GM12872 (cell line): Measurements from ENCODE around the gene HYAL1.
A peak's percentile ranks its signal among the peaks of the same experiment; 100 is the strongest.

ENCODE experiments used
- TF ChIP-seq, protein P1 (sequence below): IDR thresholded peaks from 3 replicates; pipeline ENCODE4 v1.5.1; 2011; ENCODE audit warnings: low read depth, mild to moderate bottlenecking, low read length, moderate library complexity; ENCODE audit not compliant: insufficient read depth

The HYAL1 gene

DNA sequence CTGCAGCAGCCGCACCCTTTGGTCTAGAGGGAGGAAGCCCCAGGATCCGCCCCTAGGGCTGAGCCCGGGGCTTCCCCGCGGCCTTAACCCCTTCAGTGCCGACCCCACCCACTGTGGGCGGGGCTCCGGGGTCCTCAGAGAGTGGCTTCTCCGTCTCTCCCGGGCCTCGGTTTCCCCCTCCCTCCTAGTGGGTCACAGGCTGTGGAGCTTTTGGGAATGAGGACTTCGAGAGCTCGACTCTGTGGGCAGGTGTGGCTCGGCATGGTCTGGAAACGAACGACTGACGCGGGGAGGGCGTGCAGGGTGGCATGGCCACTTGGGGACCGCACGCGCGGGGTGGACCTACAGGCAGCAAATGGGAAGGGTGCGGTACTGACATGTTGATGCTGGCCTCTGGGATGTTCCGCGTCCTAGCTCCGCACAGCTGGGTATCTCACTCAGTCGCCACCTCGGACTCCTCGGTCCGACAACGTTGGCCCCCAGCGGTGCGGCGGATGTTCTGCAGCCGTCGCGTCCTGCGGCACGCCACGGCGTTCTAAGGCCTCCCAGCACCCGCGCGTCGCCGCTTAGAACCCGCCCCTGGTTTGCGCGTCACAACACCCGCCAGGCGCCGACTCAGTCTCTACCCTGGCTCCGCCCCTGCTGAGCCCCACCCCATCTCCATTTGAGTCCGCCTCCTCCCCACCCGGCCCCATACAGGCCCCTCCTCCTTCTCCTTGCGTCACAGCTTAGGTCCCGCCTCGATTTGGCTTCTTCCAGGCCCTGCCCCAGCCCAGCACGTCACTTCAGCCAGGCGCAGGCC is 4.3 kb downstream of the HYAL1 start, which contains the start of the genes HYAL3 and NAA80:
TSS of gene HYAL3 (minus strand) at position 570 of the 802 bp plus-strand sequence. CDS start 3,803 bp downstream, outside the sequence.
TSS of gene NAA80 (minus strand) at position 570 of the 802 bp plus-strand sequence. CDS start 1,942 bp downstream, outside the sequence.
- TF ChIP-seq, protein P1, sequence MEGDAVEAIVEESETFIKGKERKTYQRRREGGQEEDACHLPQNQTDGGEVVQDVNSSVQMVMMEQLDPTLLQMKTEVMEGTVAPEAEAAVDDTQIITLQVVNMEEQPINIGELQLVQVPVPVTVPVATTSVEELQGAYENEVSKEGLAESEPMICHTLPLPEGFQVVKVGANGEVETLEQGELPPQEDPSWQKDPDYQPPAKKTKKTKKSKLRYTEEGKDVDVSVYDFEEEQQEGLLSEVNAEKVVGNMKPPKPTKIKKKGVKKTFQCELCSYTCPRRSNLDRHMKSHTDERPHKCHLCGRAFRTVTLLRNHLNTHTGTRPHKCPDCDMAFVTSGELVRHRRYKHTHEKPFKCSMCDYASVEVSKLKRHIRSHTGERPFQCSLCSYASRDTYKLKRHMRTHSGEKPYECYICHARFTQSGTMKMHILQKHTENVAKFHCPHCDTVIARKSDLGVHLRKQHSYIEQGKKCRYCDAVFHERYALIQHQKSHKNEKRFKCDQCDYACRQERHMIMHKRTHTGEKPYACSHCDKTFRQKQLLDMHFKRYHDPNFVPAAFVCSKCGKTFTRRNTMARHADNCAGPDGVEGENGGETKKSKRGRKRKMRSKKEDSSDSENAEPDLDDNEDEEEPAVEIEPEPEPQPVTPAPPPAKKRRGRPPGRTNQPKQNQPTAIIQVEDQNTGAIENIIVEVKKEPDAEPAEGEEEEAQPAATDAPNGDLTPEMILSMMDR, result peak; percentile 60

DNA sequence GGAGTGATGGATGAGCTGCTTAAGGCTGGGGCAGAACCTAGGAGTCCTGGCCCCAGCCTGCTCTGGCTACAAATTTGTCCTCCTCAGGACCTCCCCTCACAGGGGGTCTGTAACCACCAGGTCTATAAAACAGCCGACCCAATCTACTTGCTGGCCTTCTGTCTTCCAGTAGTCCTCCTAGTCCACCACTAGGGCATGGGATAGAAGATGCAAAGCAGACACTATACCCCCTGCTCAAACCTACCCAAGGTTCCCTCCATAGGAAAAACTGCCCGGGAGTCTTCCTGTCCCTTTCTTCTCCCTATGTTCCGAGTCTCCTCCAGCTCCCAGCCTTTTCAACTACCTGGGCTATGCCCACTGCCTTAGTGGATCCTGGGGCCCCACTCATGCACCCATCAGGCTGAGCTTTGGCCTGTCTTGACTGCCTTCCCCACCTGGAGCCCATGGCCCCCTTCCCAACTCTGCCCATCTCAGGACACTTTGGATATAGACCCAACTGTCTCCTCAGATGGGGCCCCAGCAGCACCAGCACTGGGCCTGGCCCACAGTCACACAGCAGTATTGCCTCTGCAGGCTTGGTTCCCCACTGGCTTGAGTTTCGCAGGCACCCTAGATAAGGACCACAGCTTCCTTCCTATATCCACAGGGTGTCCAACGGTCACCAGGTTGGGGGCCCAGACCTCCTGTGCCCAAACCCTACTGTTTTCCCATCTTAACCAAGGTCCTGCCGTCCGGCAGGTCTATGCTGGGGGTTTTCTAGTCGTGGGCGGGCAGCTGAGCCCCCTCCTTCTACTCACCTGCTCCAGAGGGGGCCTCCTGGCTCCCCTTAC is 5.3 kb downstream of the HYAL1 start:
- TF ChIP-seq, protein P1, result peak; percentile 26; the same call in 1 of the 3 replicates

DNA sequence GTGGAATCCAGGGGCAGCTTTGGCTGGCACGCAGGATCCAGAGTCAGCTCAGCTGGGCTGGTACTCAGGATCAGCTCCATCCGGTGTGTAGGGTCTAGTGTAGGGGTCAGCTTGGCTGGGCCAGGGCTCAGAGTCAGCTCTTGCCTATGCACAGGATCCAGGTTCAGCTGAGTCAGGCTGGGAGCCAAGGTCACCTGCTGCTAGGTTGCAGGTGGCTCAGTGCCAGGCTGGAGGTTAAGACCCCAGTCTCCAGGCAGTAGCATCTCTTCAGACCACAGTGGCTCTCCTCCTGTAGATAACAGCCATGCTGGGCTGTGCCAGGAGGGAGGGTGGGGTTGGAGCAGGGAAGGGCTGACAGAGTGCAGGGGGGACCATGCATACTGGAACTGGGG is 6.0 kb downstream of the HYAL1 start:
- TF ChIP-seq, protein P1, result no peak

DNA sequence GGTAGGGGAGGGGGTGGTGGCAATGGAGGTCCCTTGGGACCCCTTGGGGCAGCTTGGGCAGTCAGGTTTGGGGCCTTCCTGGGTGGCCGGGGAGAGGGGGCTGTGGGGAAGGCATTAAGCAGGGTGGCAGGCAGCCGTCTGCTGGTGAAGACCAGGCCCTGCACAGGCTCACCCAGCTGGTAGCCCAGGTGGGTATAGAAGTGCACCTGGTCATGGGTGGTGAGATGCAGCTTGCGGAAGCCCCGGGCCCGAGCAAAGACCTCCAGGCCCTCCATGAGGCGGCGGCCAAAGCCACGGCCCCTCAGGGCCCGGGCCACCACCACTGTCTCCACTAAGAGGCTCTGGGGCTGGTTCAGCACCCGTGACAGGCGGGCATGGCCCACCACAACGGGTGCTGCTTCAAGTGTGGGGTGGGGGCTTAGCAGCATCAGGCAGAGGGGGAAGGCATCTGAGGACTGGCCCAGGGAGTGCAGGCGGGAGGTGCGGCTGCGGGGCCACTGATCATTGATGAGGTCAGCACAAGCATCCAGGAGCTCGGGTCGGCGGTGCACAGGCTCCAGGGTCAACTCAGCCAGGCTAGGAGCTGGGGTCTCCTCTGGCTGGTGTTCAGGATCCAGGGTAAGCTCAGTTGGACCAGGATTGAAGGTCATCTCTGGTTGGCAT is 6.5 kb downstream of the HYAL1 start:
- TF ChIP-seq, protein P1, result no peak

DNA sequence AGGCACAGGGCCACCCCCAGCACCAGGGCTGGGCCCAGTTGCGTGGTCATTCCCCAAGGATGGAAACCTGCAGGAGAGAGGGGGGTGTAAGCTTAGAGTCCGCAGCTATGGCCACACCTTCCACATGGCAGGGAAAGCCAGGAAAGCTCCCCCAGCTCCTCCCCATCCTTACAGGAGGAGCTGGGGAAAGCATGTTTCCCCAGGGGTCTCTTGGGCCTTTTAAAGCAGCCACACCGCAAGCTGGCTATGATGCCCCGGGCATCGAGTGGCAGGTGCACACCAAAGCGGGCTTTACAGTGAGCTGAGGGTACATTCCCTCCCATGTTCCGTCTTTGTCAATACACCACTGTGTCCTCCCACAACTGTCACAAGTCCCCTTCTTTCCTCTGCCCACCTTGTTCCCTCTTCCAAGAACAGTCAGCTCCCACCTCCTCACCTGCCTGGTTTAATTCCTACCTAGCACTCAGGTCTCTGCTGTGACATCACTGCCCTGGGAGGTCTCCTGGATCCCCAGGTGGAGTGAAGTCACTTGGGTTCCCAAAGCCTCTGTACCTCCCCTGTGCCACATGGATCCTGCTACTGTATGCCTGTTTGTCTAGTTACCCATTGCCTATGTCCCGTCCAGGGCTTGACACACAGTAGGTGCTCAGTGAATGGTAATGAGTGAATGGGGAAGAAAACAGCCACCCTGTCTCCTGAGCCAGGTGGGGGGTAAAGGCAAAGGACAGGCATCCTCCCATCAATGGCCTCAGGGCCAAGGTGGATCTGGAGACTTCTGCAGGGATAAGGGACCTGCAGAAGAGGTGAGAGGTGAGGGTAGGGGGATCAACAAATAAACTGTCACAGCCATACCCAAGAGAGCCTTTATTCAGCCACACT is 7.6 kb downstream of the HYAL1 start:
- TF ChIP-seq, protein P1, result no peak

DNA sequence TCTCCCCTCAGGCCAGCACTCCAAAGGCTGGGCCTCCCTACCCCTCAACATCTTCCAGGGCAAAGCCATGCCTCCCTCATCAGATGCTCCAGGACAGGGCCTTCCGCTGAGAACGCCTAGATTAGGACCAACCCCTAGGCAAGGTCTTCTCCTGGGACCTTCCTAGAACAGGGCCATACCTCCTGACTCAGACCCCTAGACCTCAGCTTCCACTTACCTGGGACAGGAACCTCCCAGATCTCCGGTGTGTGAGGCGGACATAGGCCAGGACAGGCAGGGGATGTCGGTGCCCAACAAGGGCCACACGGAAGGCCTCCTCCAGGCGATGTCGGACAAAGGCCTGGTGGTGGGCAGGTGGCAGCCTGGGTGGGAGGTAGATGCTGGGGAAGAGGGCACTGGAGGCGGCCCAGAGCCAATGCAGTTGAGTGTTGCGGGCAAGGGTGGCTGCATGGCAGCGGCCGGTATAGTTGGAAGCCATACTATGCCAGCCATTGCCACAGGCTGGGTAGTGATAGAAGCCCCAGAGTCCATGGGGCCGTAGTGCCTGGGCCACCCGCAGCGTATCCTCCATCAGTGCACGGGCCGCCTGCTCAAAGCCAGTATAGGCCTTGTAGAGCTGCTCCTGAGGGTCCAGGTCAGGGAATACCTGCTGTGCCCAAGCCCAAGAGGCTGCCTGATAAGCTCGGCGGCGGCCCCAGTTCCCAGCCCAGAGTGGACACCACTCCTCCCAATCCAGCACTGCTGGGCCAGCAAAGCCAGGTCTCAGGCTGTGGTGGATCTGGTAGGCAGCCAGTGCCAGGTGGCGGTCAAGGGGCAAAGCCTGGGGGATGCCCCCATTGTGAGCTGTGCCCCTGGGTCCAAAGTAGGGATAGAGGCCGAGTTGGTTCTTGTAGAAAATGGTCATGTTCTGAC is 8.6 kb downstream of the HYAL1 start:
- TF ChIP-seq, protein P1, result no peak
